GM21786 (cell line): ENCODE data around the gene CMTM1.
"Not testable (repeated sequence)": the region's sequence is repeated elsewhere in the genome, so short reads cannot be mapped to it uniquely, and the experiment has no call there.

ENCODE experiments used
- ATAC-seq: cut with Tn5 transposase; IDR thresholded peaks from one replicate; pipeline ENCODE4 v1.9.1; 2021; ENCODE audit not compliant: unreplicated experiment

The CMTM1 gene

DNA sequence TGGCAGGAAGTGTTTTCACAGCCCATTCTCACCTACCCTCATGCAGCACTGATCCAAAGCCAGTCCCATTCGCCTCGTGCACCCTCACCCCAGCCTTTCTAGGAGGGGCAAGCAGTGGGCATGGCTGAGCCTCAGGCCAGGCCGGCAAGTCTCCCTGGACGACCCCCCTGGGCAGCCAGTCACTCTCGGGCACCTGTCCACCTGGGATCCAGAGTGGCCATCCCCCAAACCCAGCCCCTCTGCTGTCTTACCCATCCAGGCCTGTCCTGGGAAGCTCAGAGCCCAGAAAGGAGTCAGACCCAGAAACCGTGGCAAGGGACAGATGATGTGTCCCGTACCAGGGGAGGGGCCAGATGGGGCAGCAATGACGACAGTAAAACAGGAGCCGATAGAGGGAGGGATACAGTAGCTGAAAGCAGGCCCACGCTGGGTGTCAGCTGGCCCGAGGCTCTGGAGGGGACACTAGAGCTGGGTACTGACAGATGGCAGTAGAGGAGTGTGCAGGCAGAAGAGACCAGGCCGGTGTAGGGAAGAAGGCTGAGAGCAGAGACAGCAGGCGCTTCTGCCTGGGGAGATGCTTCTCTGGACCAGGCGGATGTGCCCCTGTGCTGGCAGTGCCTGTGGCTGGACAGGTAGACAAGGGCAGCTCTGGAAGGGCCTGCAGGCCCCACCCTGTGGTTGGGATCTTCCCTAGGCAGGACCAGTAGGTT, 44.0 kb downstream of the CMTM1 start:
- no peak for ATAC-seq

- not testable (repeated sequence) for ATAC-seq
Observed at GRCh38 chr16:66611911-66612310, 45.7 kb downstream of the CMTM1 start.

GRCh38 chr16:66612422-66612821, 46.2 kb downstream of the CMTM1 start:
- ATAC-seq = no peak

GRCh38 chr16:66614161-66614802, 48.0 kb downstream of the CMTM1 start:
- no peak for ATAC-seq

GRCh38 chr16:66616169-66616568, 49.9 kb downstream of the CMTM1 start:
- no peak for ATAC-seq

GRCh38 chr16:66616592-66616991, 50.4 kb downstream of the CMTM1 start:
- no peak for ATAC-seq

DNA sequence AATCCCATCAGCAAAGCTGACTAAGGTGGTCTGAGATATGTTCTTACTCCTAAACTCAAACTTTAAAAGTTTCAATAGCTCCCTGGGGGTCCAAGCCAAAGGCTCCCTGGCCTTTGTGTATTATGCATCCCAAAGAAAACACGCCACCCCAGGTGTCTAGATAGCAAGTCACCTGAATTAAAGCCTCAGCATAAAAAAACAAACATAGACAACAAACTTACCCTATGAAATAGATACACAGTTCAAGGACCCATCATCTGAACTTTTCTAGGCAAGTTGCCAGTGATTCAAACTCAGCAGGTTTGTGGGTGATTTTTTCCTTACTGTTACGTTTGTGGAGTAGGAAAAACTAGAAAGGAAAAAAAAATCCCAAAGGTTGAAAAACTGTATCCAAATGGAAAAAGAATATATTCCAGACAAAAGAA, 50.8 kb downstream of the CMTM1 start:
- ATAC-seq = no peak

DNA sequence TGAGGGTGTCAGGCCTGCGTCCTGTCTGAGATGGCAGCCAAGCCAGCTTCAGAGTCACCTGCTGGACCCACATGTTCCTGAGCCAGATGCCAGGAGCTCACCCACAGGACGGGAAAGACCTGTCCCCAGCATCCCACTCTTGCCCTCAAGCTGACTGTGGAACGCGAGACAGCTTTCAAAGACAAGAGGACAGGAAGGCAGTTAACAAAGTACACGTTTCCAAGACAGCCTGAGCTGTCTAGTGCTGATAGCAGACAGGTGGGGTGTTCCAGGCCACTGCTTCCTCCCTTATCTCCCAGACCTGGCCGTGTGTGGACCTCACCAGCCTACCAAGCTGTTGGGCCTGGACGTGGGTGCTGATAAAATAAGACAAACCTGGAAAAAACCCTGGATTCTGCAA, 51.5 kb downstream of the CMTM1 start:
- no peak for ATAC-seq

DNA sequence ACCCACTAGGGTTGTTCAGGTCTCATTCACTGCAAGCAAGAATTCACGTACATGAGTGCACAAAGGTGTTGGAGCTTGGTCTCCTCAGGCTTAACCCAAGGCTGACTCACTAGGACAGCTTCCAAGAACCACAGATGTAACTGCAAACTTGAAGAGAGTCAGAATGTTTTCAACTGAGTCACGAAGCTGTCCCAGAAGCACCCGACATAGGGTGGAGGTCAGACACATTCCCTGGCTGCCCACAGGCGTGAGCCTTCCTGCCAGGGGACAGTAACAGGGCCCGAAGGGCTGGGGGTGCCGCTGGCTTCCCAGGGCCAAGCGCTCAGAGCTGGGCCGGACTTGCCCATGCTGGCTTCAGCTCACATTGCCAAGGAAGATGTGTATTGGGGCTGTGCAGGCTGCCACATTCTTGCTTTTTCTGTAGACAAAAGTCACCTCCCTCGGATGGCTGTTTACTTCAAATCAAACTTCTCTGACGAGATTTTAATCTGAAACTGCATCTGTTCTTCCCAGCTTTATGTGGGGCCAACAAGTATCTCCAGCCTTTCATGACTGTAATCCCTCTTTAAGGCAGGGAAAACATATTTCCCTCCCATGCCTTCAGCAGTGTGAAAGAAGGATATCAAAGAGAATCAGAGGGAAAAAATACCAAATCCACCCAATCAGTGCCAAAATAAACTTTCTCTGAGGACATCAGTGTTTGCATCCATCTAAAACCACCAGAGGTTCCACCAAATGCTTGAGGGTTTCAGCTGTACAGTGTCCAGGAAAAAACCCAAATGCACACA, 52.5 kb downstream of the CMTM1 start:
- no peak for ATAC-seq

DNA sequence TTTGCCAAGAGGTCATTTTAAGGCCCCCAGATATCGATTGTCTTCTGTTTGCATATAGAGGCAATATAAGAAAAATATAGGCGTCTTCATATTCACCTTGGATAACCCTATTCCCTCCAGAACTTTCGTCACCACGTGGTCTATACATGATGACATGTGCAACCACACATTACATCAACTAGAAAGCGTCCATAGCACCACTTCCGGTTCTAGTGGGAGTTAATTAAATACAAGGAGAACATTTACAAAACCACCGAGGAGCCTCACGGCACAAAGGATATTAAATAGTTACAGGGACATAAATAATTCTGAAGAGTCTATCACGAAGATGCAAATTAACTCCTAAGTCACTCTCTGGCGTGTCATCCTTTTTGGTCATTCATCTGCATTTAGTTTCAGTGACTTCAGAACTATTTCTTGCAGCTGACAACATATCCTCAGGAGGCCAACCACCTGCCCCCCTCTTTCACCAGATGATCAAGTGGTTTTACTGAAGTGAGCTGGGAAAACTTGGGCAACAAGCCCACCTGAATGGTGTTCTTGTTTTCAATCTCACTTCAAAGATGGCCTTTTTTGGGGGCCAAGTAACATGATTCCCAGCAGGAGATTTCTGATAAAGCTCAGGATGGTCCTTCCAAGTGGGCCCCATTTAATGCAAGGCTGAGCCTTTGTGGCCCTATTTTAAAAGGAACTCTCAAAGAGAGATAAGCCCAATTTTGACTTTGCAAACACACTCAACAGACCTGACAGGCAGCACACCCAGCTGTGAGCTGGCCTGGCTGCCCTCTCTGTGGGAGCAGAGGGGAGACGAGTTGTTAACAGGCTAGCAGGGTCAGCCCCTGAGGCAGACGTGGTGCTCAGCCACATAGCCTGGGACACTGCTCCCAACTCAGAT, 53.5 kb downstream of the CMTM1 start:
- no peak for ATAC-seq

- no peak for ATAC-seq
Observed at GRCh38 chr16:66620429-66620795, 54.2 kb downstream of the CMTM1 start.

DNA sequence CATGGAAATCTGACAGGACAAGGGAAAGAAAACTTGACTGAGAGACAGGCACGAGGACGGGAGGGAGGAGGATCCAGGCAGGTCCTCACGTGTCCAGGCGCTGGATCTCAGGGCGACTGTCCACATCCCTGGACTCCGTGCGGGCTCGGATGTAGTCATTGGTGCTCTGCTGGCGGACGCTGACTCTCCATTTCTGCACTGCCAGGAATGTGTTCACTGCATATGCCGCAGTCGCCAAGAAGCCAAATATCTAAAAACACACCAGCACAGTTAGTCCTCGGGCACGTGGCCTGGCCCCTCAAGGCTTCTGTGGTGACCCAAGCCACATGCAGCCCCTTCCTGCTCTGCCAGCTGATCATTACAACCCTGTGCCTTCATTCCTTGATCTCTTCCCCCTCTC, 55.7 kb downstream of the CMTM1 start:
- ATAC-seq = no peak

DNA sequence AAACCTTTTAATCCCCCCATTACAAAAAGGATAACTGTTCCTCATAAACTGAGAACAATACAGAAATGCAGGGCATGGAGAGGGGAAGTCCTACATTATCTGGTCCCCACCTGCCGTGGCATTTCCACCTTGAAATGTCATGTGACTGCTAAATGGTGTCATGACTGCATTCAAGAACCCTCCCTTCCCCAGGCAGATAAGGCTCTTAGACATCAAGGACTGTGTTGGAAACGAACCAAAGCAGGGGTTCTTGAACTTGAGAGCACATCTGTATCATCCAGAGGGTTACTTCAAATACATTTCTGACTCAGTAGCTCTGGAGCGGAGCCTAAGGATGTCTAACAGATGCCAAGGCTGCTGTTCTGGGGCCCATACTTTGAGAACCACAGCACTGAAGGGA, 56.6 kb downstream of the CMTM1 start:
- no peak for ATAC-seq

DNA sequence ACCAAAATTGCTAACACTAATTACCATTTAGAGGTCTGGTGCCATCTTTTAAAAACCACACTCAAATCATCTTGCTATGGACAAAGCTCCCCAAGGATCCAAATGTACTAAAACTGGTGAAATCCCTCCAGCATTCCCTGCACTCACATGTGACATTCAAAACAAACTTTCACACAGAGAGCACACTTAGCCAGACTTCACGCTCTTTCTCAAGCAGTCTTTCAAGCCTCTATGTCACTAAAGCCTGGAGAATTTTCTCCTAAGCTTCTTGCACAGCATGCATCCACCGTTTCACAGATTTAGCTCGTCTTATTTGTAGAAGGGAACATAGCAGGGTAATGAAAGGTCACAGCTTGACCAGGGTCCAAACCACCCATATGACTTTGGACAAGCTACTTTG, 57.5 kb downstream of the CMTM1 start:
- ATAC-seq = no peak

- ATAC-seq = not testable (repeated sequence)
Observed at GRCh38 chr16:66627611-66628378, 61.6 kb downstream of the CMTM1 start.
